Thyroid gland (tissue), 4 donors: ENCODE measurements around the gene LPCAT4. TPM values are rescaled to one million over a fixed set of nuclear protein-coding genes. Genes with fewer than 3 reads are reported as not detected.
"Not testable (repeated sequence)": the region's sequence is repeated elsewhere in the genome, so short reads cannot be mapped to it uniquely, and the experiment has no call there.

Experiments used
- DNase-seq, 2 donors: peaks; one replicate each; pipeline ENCODE4 v3.0.0-alpha.2; 2019
- H3K27ac ChIP-seq, 3 donors: fragments of 200-600 bp; sonication (generic); 1 replicate in 2 of 3; 2 replicates in 1 of 3; pipeline ENCODE4 v1.5.1; 2016 to 2019; ENCODE audit warnings: mild to moderate bottlenecking in 1 of 3, moderate library complexity in 1 of 3
- H3K27me3 ChIP-seq: fragments of 200-600 bp; sonication (generic); one replicate; pipeline ENCODE4 v1.5.1; 2019
- H3K36me3 ChIP-seq, 2 donors: fragments of 200-600 bp; sonication (generic); one replicate each; pipeline ENCODE4 v1.5.1; 2016 to 2019
- H3K4me1 ChIP-seq, 2 donors: fragments of 200-600 bp; sonication (generic); one replicate each; pipeline ENCODE4 v1.5.1; 2017 to 2019
- H3K4me3 ChIP-seq, 3 donors: fragments of 200-600 bp; sonication (generic); replicated peaks in 1 of 3; 1 replicate in 2 of 3; 2 replicates in 1 of 3; pipeline ENCODE4 v1.5.1; 2016; ENCODE audit warnings: mild to moderate bottlenecking in 1 of 3
- H3K9me3 ChIP-seq: fragments of 200-600 bp; sonication (generic); one replicate; pipeline ENCODE4 v1.5.1; 2017
- CTCF ChIP-seq, 6 experiments: fragments of 200-600 bp in 3 of 6; fragments of 450-650 bp in 3 of 6; sonication (generic) in 3 of 6; IDR thresholded peaks; one replicate each; pipeline ENCODE4 v1.5.1; 2016 to 2019; ENCODE audit warnings: antibody characterized with exemption in 6 of 6, mild to moderate bottlenecking in 2 of 6, inconsistent platforms in 1 of 6, moderate library complexity in 1 of 6
- POLR2A ChIP-seq, 2 donors: fragments of 450-650 bp; IDR thresholded peaks; one replicate each; pipeline ENCODE4 v1.6.1; 2017; ENCODE audit warnings: antibody characterized with exemption in 2 of 2, mild to moderate bottlenecking in 2 of 2, moderate library complexity in 1 of 2
- WGBS, 2 donors: methylation state at CpG; one replicate each; pipeline ENCODE4 v1.1.5; 2017; 5-methylcytosine and 5-hydroxymethylcytosine counted together
- intact Hi-C: fragments of 100-400 bp; cut with DNase I; formaldehyde crosslinking; loops from one replicate; pipeline ENCODE4 v1.15.1; 2023
- total RNA-seq, 4 donors: library from RNA; depleted of rRNA; stranded (reverse); fragments of >200 nt; gene quantifications; one replicate each; pipeline ENCODE4 v1.2.3, GENCODE V29; 2016

The LPCAT4 gene
- total RNA-seq, 4 donors from 2014 or later = 6.9 to 12.1 (median 8.6) TPM

GRCh38 chr15:34358367-34358766 lies 8.6 kb downstream of the LPCAT4 start:
- 87 to 88% methylated on average over 3 of the region's 3 CpGs for WGBS, 2 donors
- TF ChIP-seq POLR2A (IDR thresholded peaks at IDR 0.05) = no peak
- TF ChIP-seq CTCF (IDR thresholded peaks at IDR 0.05) = no peak
- intact Hi-C loops = no loop called here
- no peak overlapping the region for H3K27ac ChIP-seq
- no peak overlapping the region for H3K4me3 ChIP-seq
- H3K36me3 ChIP-seq = no peaks in the 10 kb centered on the region
- H3K9me3 ChIP-seq = no peaks in the 10 kb centered on the region
- DNase-seq = no peak
- H3K4me1 ChIP-seq = no peaks in the 10 kb centered on the region
- no peaks in the 10 kb centered on the region for H3K27me3 ChIP-seq

- Histone ChIP-seq H3K9me3 (no peaks in the 10 kb centered on the region), H3K4me1 (no peaks in the 10 kb centered on the region), H3K27me3 (no peaks in the 10 kb centered on the region), H3K36me3 (no peaks in the 10 kb centered on the region), H3K4me3 (no peak overlapping the region), H3K27ac (no peak overlapping the region)
- 92 to 95% methylated on average over 1 of the region's 1 CpG for WGBS, 2 donors
- intact Hi-C loops = no loop called here
- no peak for DNase-seq
- TF ChIP-seq POLR2A (IDR thresholded peaks at IDR 0.05) = no peak
- TF ChIP-seq CTCF (IDR thresholded peaks at IDR 0.05) = no peak
Observed at GRCh38 chr15:34357653-34358052, 9.3 kb downstream of the LPCAT4 start.

- Histone ChIP-seq H3K9me3 (no peaks in the 10 kb centered on the region), H3K27me3 (no peaks in the 10 kb centered on the region), H3K36me3 (no peaks in the 10 kb centered on the region), H3K4me1 (no peaks in the 10 kb centered on the region), H3K4me3 (no peak overlapping the region), H3K27ac (no peak overlapping the region)
- intact Hi-C loops = no loop called here
- TF ChIP-seq CTCF (IDR thresholded peaks at IDR 0.05) (no peak), POLR2A (IDR thresholded peaks at IDR 0.05) (no peak)
- no peak for DNase-seq
- WGBS, 2 donors = 92 to 93% methylated on average over 9 of the region's 9 CpGs
Observed at GRCh38 chr15:34355241-34355640, 11.8 kb downstream of the LPCAT4 start.

- H3K27ac ChIP-seq = no peak overlapping the region
- H3K4me3 ChIP-seq = no peak overlapping the region
- intact Hi-C loops = no loop called here
- TF ChIP-seq POLR2A (IDR thresholded peaks at IDR 0.05) (no peak), CTCF (IDR thresholded peaks at IDR 0.05) (no peak)
- H3K36me3 ChIP-seq = no peaks in the 10 kb centered on the region
- H3K27me3 ChIP-seq = no peaks in the 10 kb centered on the region
- 93 to 95% methylated on average over 7 of the region's 7 CpGs for WGBS, 2 donors
- DNase-seq = no peak
- H3K4me1 ChIP-seq = no peaks in the 10 kb centered on the region
- no peaks in the 10 kb centered on the region for H3K9me3 ChIP-seq
Observed at GRCh38 chr15:34354286-34354685, 12.7 kb downstream of the LPCAT4 start.

GRCh38 chr15:34353627-34354026 lies 13.4 kb downstream of the LPCAT4 start:
- no peak overlapping the region for H3K27ac ChIP-seq
- H3K4me3 ChIP-seq = no peak overlapping the region
- H3K36me3 ChIP-seq = no peaks in the 10 kb centered on the region
- no peaks in the 10 kb centered on the region for H3K9me3 ChIP-seq
- H3K27me3 ChIP-seq = no peaks in the 10 kb centered on the region
- TF ChIP-seq CTCF (IDR thresholded peaks at IDR 0.05) = no peak
- no peak for TF ChIP-seq POLR2A (IDR thresholded peaks at IDR 0.05)
- H3K4me1 ChIP-seq = no peaks in the 10 kb centered on the region
- no peak for DNase-seq
- intact Hi-C loops = no loop called here
- 68 to 89% methylated on average over 2 of the region's 2 CpGs for WGBS, 2 donors

- H3K4me3 ChIP-seq, H3K36me3 ChIP-seq, H3K4me1 ChIP-seq, DNase-seq, H3K27me3 ChIP-seq, H3K9me3 ChIP-seq, intact Hi-C loops, H3K27ac ChIP-seq: not testable (repeated sequence)
- WGBS, 2 donors = 91 to 96% methylated on average over 12 of the region's 12 CpGs
Observed at GRCh38 chr15:34352996-34353395, 14.0 kb downstream of the LPCAT4 start.
